A549 (cell line): ENCODE results near the gene LBHD2. TPM values are rescaled to one million over a fixed set of nuclear protein-coding genes. Genes with fewer than 3 reads are reported as not detected.

Experiments used
- ATAC-seq, 2 experiments: fragments of 200-7000 bp in 1 of 2; fragments of >200 bp in 1 of 2; cut with Nextera tagmentation in 1 of 2; cut with Tn5 transposase in 1 of 2; 3 replicates each; pipeline versions ENCODE4 v1.8.0 to v1.9.1; 2018 to 2020; ENCODE audit warnings: mild to moderate bottlenecking in 1 of 2, moderate library complexity in 1 of 2
- CTCF ChIA-PET: fragments of 300-600 bp; sonication (Branson Sonifier 250); formaldehyde crosslinking; extraction: SDS; loops from one replicate; lab custom pipeline; 2021; ENCODE audit warnings: antibody characterized with exemption, inconsistent platforms; lab: Yijun Ruan, JAX
- POLR2A ChIA-PET: fragments of 350-600 bp; formaldehyde crosslinking; extraction: SDS; loops from one replicate; lab custom pipeline; 2021; ENCODE audit warnings: antibody characterized with exemption, inconsistent platforms; lab: Yijun Ruan, JAX
- DNase-seq, 2 experiments: peaks; one replicate each; pipeline versions ENCODE4 v3.0.0 to v3.0.0-alpha.2; 2011 to 2016; ENCODE audit warnings: low read depth in 1 of 2, low spot score in 1 of 2
- FAIRE-seq: peaks from 2 replicates; lab custom pipeline; 2011; peaks lifted over from hg19 to GRCh38; lab: Jason Lieb, UNC
- H3K27ac ChIP-seq, 2 experiments: fragments of >200 bp; sonication (Bioruptor Twin); formaldehyde crosslinking; 3 replicates each; pipeline ENCODE4 v1.5.1; 2016 to 2017
- H3K4me1 ChIP-seq: fragments of >200 bp; sonication (Bioruptor Twin); formaldehyde crosslinking; 3 replicates; pipeline ENCODE4 v1.6.1; 2016
- H3K4me2 ChIP-seq: fragments of >200 bp; sonication (Bioruptor Twin); formaldehyde crosslinking; 3 replicates; pipeline ENCODE4 v1.6.1; 2016
- H3K4me3 ChIP-seq: fragments of >200 bp; sonication (Bioruptor Twin); formaldehyde crosslinking; 3 replicates; pipeline ENCODE4 v1.5.1; 2016
- H3K9me3 ChIP-seq: fragments of >200 bp; sonication (Bioruptor Twin); formaldehyde crosslinking; 3 replicates; pipeline ENCODE4 v1.6.1; 2016
- ATOH8 ChIP-seq: fragments of 250-450 bp; sonication (Bioruptor Pico); IDR thresholded peaks from 2 replicates; pipeline ENCODE4 v1.5.0; 2020; ENCODE audit warnings: low read depth, mild to moderate bottlenecking, moderate library complexity
- BHLHE40 ChIP-seq: IDR thresholded peaks from 2 replicates; pipeline ENCODE4 v1.6.1; 2012; ENCODE audit warnings: low read depth, low read length, inconsistent platforms
- CBX2 ChIP-seq: fragments of 200-600 bp; sonication (generic); IDR thresholded peaks from 2 replicates; pipeline ENCODE4 v1.6.1; 2016; ENCODE audit warnings: low read depth, mild to moderate bottlenecking, borderline replicate concordance
- CBX8 ChIP-seq: fragments of 200-600 bp; sonication (generic); IDR thresholded peaks from 2 replicates; pipeline ENCODE4 v1.6.1; 2016
- CHD2 ChIP-seq: fragments of 150-350 bp; IDR thresholded peaks from 2 replicates; pipeline ENCODE4 v1.6.1; 2014; ENCODE audit warnings: low read length; ENCODE audit not compliant: partially characterized antibody
- EHF ChIP-seq: fragments of 250-450 bp; sonication (Bioruptor Pico); IDR thresholded peaks from 2 replicates; pipeline ENCODE4 v1.5.0; 2020; ENCODE audit warnings: mild to moderate bottlenecking
- EHMT2 ChIP-seq: fragments of 200-600 bp; sonication (generic); IDR thresholded peaks from 2 replicates; pipeline ENCODE4 v1.6.1; 2016; ENCODE audit warnings: antibody characterized with exemption, low read depth, mild to moderate bottlenecking, moderate library complexity
- ESRRA ChIP-seq: fragments of 150-350 bp; IDR thresholded peaks from 2 replicates; pipeline ENCODE4 v1.6.1; 2014; ENCODE audit warnings: mild to moderate bottlenecking, low read length, borderline replicate concordance
- FOSB ChIP-seq: fragments of 250-450 bp; sonication (Bioruptor Pico); IDR thresholded peaks from 2 replicates; pipeline ENCODE4 v1.5.0; 2020; ENCODE audit warnings: mild to moderate bottlenecking, moderate library complexity
- GATA3 ChIP-seq: IDR thresholded peaks from 2 replicates; pipeline ENCODE4 v1.6.1; 2012; ENCODE audit warnings: borderline replicate concordance
- HDAC2 ChIP-seq: fragments of 200-600 bp; sonication (generic); IDR thresholded peaks from 2 replicates; pipeline ENCODE4 v1.6.1; 2016
- JUN ChIP-seq, 2 experiments: fragments of >200 bp; sonication (Bioruptor Twin); formaldehyde crosslinking; IDR thresholded peaks; 2 replicates in 1 of 2; 3 replicates in 1 of 2; pipeline ENCODE4 v1.6.1; 2016 to 2017
- KDM1A ChIP-seq: fragments of 200-600 bp; sonication (generic); IDR thresholded peaks from 2 replicates; pipeline ENCODE4 v1.6.1; 2016; ENCODE audit warnings: low read depth, mild to moderate bottlenecking
- MAFK ChIP-seq: fragments of 450-650 bp; IDR thresholded peaks from 2 replicates; pipeline ENCODE4 v1.6.1; 2014; ENCODE audit not compliant: partially characterized antibody
- MAZ ChIP-seq: fragments of 150-350 bp; IDR thresholded peaks from 2 replicates; pipeline ENCODE4 v1.6.1; 2014; ENCODE audit warnings: antibody characterized with exemption, low read depth, low read length, borderline replicate concordance
- NR3C1 ChIP-seq: fragments of >200 bp; sonication (Bioruptor Twin); formaldehyde crosslinking; IDR thresholded peaks from 3 replicates; pipeline ENCODE4 v1.6.1; 2017
- POLR2A ChIP-seq: IDR thresholded peaks from 2 replicates; pipeline ENCODE4 v1.6.1; 2012; ENCODE audit warnings: mild to moderate bottlenecking, low read length
- REST ChIP-seq: fragments of 200-600 bp; sonication (generic); IDR thresholded peaks from 2 replicates; pipeline ENCODE4 v1.6.1; 2016; ENCODE audit warnings: antibody characterized with exemption, mild to moderate bottlenecking, moderate library complexity
- SMC3 ChIP-seq: fragments of >200 bp; sonication (Bioruptor Twin); formaldehyde crosslinking; IDR thresholded peaks from 3 replicates; pipeline ENCODE4 v1.6.1; 2018; ENCODE audit warnings: inconsistent platforms
- TFCP2L1 ChIP-seq: fragments of 250-450 bp; sonication (Bioruptor Pico); IDR thresholded peaks from 2 replicates; pipeline ENCODE4 v1.5.0; 2021; ENCODE audit warnings: mild to moderate bottlenecking
- TP53 ChIP-seq: fragments of 250-450 bp; sonication (Bioruptor Pico); IDR thresholded peaks from 2 replicates; pipeline ENCODE4 v1.5.0; 2021; ENCODE audit warnings: mild to moderate bottlenecking, moderate library complexity
- ZFP36 ChIP-seq: fragments of 450-650 bp; IDR thresholded peaks from 2 replicates; pipeline ENCODE4 v1.6.1; 2014; ENCODE audit warnings: borderline replicate concordance; ENCODE audit not compliant: partially characterized antibody
- WGBS: methylation state at CpG from one replicate; pipeline ENCODE4 v1.1.6; 2017; ENCODE audit errors: missing lambda C conversion rate; 5-methylcytosine and 5-hydroxymethylcytosine counted together
- polyA plus RNA-seq, 4 experiments: library from polyadenylated mRNA; depleted of rRNA in 3 of 4; stranded (reverse); fragments of >200 nt; fragmentation: RNase III in 1 of 4; extraction: RNeasy Plus Mini Kit Qiagen cat#74134 plus additional on column Dnase treatment in 1 of 4; gene quantifications; 2 replicates in 3 of 4; 3 replicates in 1 of 4; pipeline ENCODE4 v1.2.3, GENCODE V29; 2011 to 2017
- TF ChIP-seq, protein P1 (sequence below): IDR thresholded peaks from 2 replicates; pipeline ENCODE4 v1.6.1; 2012
- TF ChIP-seq, protein P2 (sequence below): fragments of 150-350 bp; IDR thresholded peaks from 2 replicates; pipeline ENCODE4 v1.6.1; 2014; ENCODE audit warnings: low read depth, mild to moderate bottlenecking, low read length

The LBHD2 gene
- polyA plus RNA-seq, 2 of the 4 experiments (the other 2 are of a cell fraction): not detected

GRCh38 chr14:103128631-103129300 is 44.8 kb downstream of the LBHD2 start:
- CTCF ChIA-PET: interaction anchor here (0.7 to 24.1 kb wide), 8 partner anchors 9 to 164 kb away, joined by 3 to 544 read pairs (median 6); no protein-coding TSS in a partner anchor
- no peak for DNase-seq
- peak; percentile 16 to 33; a peak in 4 of 6 replicates for ATAC-seq
- Histone ChIP-seq H3K4me2 (peak overlapping the region; percentile 70), H3K4me3 (peak overlapping the region; percentile 25), H3K4me1 (peaks cover 67% of the 10 kb centered on the region), H3K27ac (peak overlapping the region; percentile 77 to 90), H3K9me3 (no peaks in the 10 kb centered on the region)
- FAIRE-seq: no peak
- POLR2A ChIA-PET: interaction anchor here (1.8 kb wide), 1 partner anchor 205 kb away, joined by 4 read pairs; the partner anchor contains the start of gene EIF5
- 25% methylated on average over 13 of the region's 13 CpGs for WGBS
- no peak for TF ChIP-seq CHD2
- 0 out of 2 replicates have a peak, but pooled peaks have one; percentile 7 for TF ChIP-seq GATA3
- 0 out of 2 replicates have a peak, but pooled peaks have one; percentile 7 for TF ChIP-seq FOSB (CRISPR knock-in tag)
- no peak for TF ChIP-seq SMC3
- TF ChIP-seq JUN (IDR thresholded peaks at IDR 0.05): 0 out of 5 replicates have a peak, but pooled peaks of 1 of the 2 experiments have one; percentile 28
- TF ChIP-seq, protein P1, sequence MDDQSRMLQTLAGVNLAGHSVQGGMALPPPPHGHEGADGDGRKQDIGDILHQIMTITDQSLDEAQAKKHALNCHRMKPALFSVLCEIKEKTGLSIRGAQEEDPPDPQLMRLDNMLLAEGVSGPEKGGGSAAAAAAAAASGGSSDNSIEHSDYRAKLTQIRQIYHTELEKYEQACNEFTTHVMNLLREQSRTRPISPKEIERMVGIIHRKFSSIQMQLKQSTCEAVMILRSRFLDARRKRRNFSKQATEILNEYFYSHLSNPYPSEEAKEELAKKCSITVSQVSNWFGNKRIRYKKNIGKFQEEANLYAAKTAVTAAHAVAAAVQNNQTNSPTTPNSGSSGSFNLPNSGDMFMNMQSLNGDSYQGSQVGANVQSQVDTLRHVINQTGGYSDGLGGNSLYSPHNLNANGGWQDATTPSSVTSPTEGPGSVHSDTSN: 0 out of 2 replicates have a peak, but pooled peaks have one; percentile 3

GRCh38 chr14:103129301-103130016 is 45.4 kb downstream of the LBHD2 start:
- Histone ChIP-seq H3K9me3 (no peaks in the 10 kb centered on the region), H3K4me1 (peaks cover 69% of the 10 kb centered on the region), H3K4me2 (peak overlapping the region; percentile 70), H3K4me3 (peak overlapping the region; percentile 25; the same call in 2 of the 3 replicates), H3K27ac (peak overlapping the region; percentile 77 to 90)
- CTCF ChIA-PET: interaction anchor here (0.9 to 24.1 kb wide), 7 partner anchors 8 to 163 kb away, joined by 3 to 544 read pairs (median 7); no protein-coding TSS in a partner anchor
- FAIRE-seq (no peak), DNase-seq (no peak), ATAC-seq (peak in 1 of 2 experiments; percentile 5; a peak in 2 of 6 replicates)
- POLR2A ChIA-PET: interaction anchor here (1.8 kb wide), 1 partner anchor 205 kb away, joined by 4 read pairs; the partner anchor contains the start of gene EIF5
- TF ChIP-seq REST (no peak), NR3C1 (no peak), ATOH8 (CRISPR knock-in tag) (no peak), EHMT2 (no peak), POLR2A (no peak), MAZ (no peak), MAFK (no peak), ESRRA (no peak), CHD2 (no peak), HDAC2 (no peak), CBX8 (no peak), TFCP2L1 (no peak), CBX2 (no peak), KDM1A (no peak), ZFP36 (no peak), BHLHE40 (no peak), EHF (no peak), TP53 (no peak)
- TF ChIP-seq, protein P2, sequence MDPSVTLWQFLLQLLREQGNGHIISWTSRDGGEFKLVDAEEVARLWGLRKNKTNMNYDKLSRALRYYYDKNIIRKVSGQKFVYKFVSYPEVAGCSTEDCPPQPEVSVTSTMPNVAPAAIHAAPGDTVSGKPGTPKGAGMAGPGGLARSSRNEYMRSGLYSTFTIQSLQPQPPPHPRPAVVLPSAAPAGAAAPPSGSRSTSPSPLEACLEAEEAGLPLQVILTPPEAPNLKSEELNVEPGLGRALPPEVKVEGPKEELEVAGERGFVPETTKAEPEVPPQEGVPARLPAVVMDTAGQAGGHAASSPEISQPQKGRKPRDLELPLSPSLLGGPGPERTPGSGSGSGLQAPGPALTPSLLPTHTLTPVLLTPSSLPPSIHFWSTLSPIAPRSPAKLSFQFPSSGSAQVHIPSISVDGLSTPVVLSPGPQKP: no peak
- TF ChIP-seq, all 56 proteins: peak for 0
- 72% methylated on average over 10 of the region's 12 CpGs for WGBS
